ENCODE measurements around the gene NSUN6. TPM values are rescaled to one million over a fixed set of nuclear protein-coding genes. Genes with fewer than 3 reads are reported as not detected.

Gene NSUN6
- total RNA-seq, 1 donor from 2014 or later: 14.3 TPM

DNA sequence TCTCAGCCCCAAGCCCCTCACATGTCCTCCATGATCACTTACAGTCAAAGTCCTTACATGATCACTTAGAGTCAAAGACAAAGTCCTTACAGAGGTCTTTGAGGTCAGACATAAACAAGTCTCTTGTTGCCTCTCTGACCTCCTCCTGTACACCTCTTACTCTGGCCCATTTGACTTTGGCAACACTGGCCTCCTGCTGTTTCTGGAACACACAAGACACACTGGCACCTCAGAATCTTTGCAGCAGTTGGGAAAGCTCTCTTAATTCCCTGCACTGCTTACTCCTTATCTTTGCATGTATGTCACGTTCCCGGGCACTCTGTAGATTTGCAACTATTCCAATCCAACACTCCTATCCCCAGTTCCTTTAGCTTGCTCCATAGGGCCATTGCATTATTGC lies 102.3 kb downstream of the NSUN6 start:
- no peaks in the 10 kb centered on the region for H3K9me3 Mint-ChIP-seq
- H3K27ac Mint-ChIP-seq: no peak overlapping the region
- TF ChIP-seq, protein P1, sequence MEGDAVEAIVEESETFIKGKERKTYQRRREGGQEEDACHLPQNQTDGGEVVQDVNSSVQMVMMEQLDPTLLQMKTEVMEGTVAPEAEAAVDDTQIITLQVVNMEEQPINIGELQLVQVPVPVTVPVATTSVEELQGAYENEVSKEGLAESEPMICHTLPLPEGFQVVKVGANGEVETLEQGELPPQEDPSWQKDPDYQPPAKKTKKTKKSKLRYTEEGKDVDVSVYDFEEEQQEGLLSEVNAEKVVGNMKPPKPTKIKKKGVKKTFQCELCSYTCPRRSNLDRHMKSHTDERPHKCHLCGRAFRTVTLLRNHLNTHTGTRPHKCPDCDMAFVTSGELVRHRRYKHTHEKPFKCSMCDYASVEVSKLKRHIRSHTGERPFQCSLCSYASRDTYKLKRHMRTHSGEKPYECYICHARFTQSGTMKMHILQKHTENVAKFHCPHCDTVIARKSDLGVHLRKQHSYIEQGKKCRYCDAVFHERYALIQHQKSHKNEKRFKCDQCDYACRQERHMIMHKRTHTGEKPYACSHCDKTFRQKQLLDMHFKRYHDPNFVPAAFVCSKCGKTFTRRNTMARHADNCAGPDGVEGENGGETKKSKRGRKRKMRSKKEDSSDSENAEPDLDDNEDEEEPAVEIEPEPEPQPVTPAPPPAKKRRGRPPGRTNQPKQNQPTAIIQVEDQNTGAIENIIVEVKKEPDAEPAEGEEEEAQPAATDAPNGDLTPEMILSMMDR (conservative IDR thresholded peaks at IDR 0.05): no peak

DNA sequence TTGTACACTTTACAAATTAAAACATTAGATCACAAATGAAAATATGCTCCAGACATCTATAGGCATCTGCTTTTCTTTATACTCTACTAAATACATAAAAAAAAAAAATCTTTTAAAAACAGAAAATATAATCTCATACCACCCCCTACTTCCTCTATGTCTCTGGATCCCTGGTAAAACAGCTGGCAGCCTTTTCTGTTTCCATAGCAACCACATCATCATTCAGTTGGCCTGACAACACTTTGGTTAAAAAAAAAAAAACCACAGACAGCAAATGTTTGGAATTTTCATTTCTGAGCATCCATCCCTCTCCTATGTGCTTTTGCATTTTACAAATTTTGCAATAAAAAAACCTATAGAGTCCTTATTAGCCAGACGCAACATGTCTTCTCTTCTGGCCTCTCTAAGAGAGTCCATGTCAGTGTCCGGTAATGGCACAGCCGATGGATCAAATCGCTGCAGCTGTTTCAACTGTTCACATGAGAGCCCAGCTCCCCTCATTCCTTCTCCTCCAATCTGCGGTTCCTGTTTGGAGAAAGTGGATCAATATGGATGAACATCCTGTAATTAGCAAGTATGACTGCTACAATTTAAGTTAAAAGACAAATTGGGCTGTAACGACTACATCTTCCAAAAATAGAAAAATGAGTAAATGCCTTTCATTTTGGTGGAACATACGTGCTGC lies 105.6 kb downstream of the NSUN6 start:
- TF ChIP-seq, protein P1 (conservative IDR thresholded peaks at IDR 0.05): no peak
- no peaks in the 10 kb centered on the region for H3K4me1 Mint-ChIP-seq (ENCODE audit: unreplicated experiment)
- no peak overlapping the region for H3K4me3 Mint-ChIP-seq
- H3K27ac Mint-ChIP-seq: no peak overlapping the region
- peaks cover 18% of the 10 kb centered on the region for H3K36me3 Mint-ChIP-seq
- DNase-seq (ENCODE audit: extremely low spot score, unreplicated experiment): no peak
- no peaks in the 10 kb centered on the region for H3K27me3 Mint-ChIP-seq
- no peaks in the 10 kb centered on the region for H3K9me3 Mint-ChIP-seq

More for the DNA sequence above, 102.3 kb downstream of the NSUN6 start:
- peaks cover 13% of the 10 kb centered on the region for H3K36me3 Mint-ChIP-seq
- no peaks in the 10 kb centered on the region for H3K27me3 Mint-ChIP-seq
- no peak overlapping the region for H3K4me3 Mint-ChIP-seq
- no peaks in the 10 kb centered on the region for H3K4me1 Mint-ChIP-seq (ENCODE audit: unreplicated experiment)
- no peak for DNase-seq (ENCODE audit: extremely low spot score, unreplicated experiment)

DNA sequence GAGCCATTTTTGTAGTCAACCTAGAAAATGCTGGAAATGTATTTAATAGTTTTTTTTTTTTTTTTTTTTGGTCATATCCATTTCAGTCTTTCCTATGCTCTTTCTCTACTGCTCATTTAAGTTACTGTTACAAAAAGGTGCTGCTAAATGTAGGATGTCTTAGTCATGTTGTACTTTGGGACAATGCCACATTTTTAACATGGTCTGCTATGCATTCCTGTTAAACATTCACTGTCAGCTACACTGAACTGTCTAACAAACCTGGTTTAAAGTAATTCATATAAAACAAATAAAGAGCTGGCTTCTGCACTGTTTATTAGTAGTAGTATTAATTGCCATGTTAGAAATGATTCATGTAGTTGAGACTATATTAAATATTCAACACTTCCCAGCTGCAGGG lies 108.6 kb downstream of the NSUN6 start:
- no peak for DNase-seq (ENCODE audit: extremely low spot score, unreplicated experiment)
- Mint-ChIP-seq H3K4me1 (ENCODE audit: unreplicated experiment) (no peaks in the 10 kb centered on the region), H3K27me3 (no peaks in the 10 kb centered on the region), H3K36me3 (peaks cover 18% of the 10 kb centered on the region), H3K9me3 (no peaks in the 10 kb centered on the region), H3K27ac (no peak overlapping the region), H3K4me3 (no peak overlapping the region)
- TF ChIP-seq, protein P1 (conservative IDR thresholded peaks at IDR 0.05): no peak

DNA sequence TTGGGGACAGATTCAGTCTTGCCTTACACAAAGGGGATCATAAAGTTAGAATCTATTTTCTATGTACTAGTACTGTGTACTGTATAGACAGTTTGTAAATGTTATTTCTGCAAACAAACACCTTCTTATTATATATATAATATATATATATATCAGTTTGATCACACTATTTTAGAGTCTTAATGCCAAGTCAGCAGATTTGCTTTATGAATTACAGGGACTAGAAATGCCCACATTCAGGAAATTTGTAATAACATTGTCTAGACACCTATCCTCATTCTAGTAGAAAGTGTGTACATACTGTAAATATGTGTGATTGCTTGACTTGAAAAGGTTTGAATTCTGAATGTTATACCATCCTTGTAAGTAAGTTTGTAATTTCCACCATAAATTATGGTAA lies 111.2 kb downstream of the NSUN6 start:
- TF ChIP-seq, protein P1 (conservative IDR thresholded peaks at IDR 0.05): no peak
- peaks cover 29% of the 10 kb centered on the region for H3K36me3 Mint-ChIP-seq
- no peak overlapping the region for H3K4me3 Mint-ChIP-seq
- no peaks in the 10 kb centered on the region for H3K9me3 Mint-ChIP-seq
- no peak for DNase-seq (ENCODE audit: extremely low spot score, unreplicated experiment)
- H3K27me3 Mint-ChIP-seq: no peaks in the 10 kb centered on the region
- H3K27ac Mint-ChIP-seq: no peak overlapping the region
- H3K4me1 Mint-ChIP-seq (ENCODE audit: unreplicated experiment): no peaks in the 10 kb centered on the region

DNA sequence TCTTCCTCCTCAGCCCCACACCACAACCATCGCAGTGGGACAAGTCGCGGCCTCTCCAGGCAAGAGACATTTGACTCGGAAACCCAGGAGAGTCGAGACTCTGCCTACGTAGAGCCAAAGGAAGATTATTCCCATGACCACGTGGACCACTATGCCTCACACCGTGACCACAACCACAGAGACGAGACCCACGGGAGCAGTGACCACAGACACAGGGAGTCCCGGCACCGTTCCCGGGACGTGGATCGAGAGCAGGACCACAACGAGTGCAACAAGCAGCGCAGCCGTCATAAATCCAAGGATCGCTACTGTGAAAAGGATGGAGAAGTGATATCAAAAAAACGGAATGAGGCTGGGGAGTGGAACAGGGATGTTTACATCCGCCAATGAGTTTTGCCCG lies 112.1 kb downstream of the NSUN6 start:
- Mint-ChIP-seq H3K27ac (no peak overlapping the region), H3K9me3 (no peaks in the 10 kb centered on the region)
- TF ChIP-seq, protein P1 (conservative IDR thresholded peaks at IDR 0.05): no peak

More for the DNA sequence above, 112.1 kb downstream of the NSUN6 start:
- Mint-ChIP-seq H3K27me3 (no peaks in the 10 kb centered on the region), H3K36me3 (peaks cover 29% of the 10 kb centered on the region), H3K4me1 (ENCODE audit: unreplicated experiment) (no peaks in the 10 kb centered on the region), H3K4me3 (no peak overlapping the region)
- DNase-seq (ENCODE audit: extremely low spot score, unreplicated experiment): no peak
